ENCODE results near the gene S100G. TPM values are rescaled to one million over a fixed set of nuclear protein-coding genes. Genes with fewer than 3 reads are reported as not detected.
"Not testable (repeated sequence)": the region's sequence is repeated elsewhere in the genome, so short reads cannot be mapped to it uniquely, and the experiment has no call there.

S100G gene
- not detected for total RNA-seq
- polyA plus RNA-seq = 1 to 10 TPM in 1 of 2 donors, not detected in 1; 2.4 TPM
- long read RNA-seq, donor 1 = 0 reads
- long read RNA-seq, donor 2 = 0 reads

GRCh38 chrX:16649858-16650257 is at the start of gene S100G:
Gene S100G (plus strand): TSS chrX:16650158. CDS start chrX:16651007, 849 bp downstream.
- Histone ChIP-seq H3K4me1 (ENCODE audit: control insufficient read depth in 1 of 2, insufficient read depth in 2 of 2, low read length in 2 of 2) (no peaks in the 10 kb centered on the region), H3K36me3 (ENCODE audit: control insufficient read depth in 1 of 2, insufficient read depth in 2 of 2, low read length in 1 of 2) (no peaks in the 10 kb centered on the region), H3K9me3 (ENCODE audit: control insufficient read depth, low read length) (no peaks in the 10 kb centered on the region), H3K27ac (ENCODE audit: low read depth in 1 of 2, low read length in 2 of 2) (no peak within 1 kb of the TSS), H3K4me3 (ENCODE audit: low read length in 2 of 2) (no peak within 1 kb of the TSS), H3K27me3 (ENCODE audit: control insufficient read depth in 1 of 2, insufficient read depth in 2 of 2, low read length in 1 of 2) (no peaks in the 10 kb centered on the region)
- intact Hi-C loops (cut with DNase I) = no loop called here
- WGBS, 2 donors = 91 to 99% methylated on average over 4 of the region's 4 CpGs
- no peak for ATAC-seq (ENCODE audit: low FRiP score)
- DNase-seq = no peak

- Histone ChIP-seq H3K27me3 (ENCODE audit: control insufficient read depth in 1 of 2, insufficient read depth in 2 of 2, low read length in 1 of 2) (no peaks in the 10 kb centered on the region), H3K36me3 (ENCODE audit: control insufficient read depth in 1 of 2, insufficient read depth in 2 of 2, low read length in 1 of 2) (no peaks in the 10 kb centered on the region), H3K4me1 (ENCODE audit: control insufficient read depth in 1 of 2, insufficient read depth in 2 of 2, low read length in 2 of 2) (no peaks in the 10 kb centered on the region), H3K4me3 (ENCODE audit: low read length in 2 of 2) (no peak overlapping the region), H3K9me3 (ENCODE audit: control insufficient read depth, low read length) (no peaks in the 10 kb centered on the region), H3K27ac (ENCODE audit: low read depth in 1 of 2, low read length in 2 of 2) (no peak overlapping the region)
- WGBS, 2 donors = 64 to 71% methylated on average over 4 of the region's 4 CpGs
- DNase-seq = no peak
- no peak for ATAC-seq (ENCODE audit: low FRiP score)
- intact Hi-C loops (cut with DNase I) = no loop called here
Measured at GRCh38 chrX:16601885-16602284, 48.1 kb upstream of the S100G start.

- DNase-seq; H3K9me3 ChIP-seq (ENCODE audit: control insufficient read depth, low read length); H3K4me3 ChIP-seq (ENCODE audit: low read length in 2 of 2); intact Hi-C loops (cut with DNase I); H3K4me1 ChIP-seq (ENCODE audit: control insufficient read depth in 1 of 2, insufficient read depth in 2 of 2, low read length in 2 of 2); ATAC-seq (ENCODE audit: low FRiP score); H3K27me3 ChIP-seq (ENCODE audit: control insufficient read depth in 1 of 2, insufficient read depth in 2 of 2, low read length in 1 of 2); H3K36me3 ChIP-seq (ENCODE audit: control insufficient read depth in 1 of 2, insufficient read depth in 2 of 2, low read length in 1 of 2); H3K27ac ChIP-seq (ENCODE audit: low read depth in 1 of 2, low read length in 2 of 2): not testable (repeated sequence)
- WGBS, 2 donors = 94 to 95% methylated on average over 6 of the region's 6 CpGs
Measured at GRCh38 chrX:16603235-16603634, 46.7 kb upstream of the S100G start.

GRCh38 chrX:16603822-16604221 is 46.1 kb upstream of the S100G start:
- Histone ChIP-seq H3K4me3 (ENCODE audit: low read length in 2 of 2) (no peak overlapping the region), H3K4me1 (ENCODE audit: control insufficient read depth in 1 of 2, insufficient read depth in 2 of 2, low read length in 2 of 2) (no peaks in the 10 kb centered on the region), H3K27me3 (ENCODE audit: control insufficient read depth in 1 of 2, insufficient read depth in 2 of 2, low read length in 1 of 2) (no peaks in the 10 kb centered on the region), H3K9me3 (ENCODE audit: control insufficient read depth, low read length) (no peaks in the 10 kb centered on the region), H3K36me3 (ENCODE audit: control insufficient read depth in 1 of 2, insufficient read depth in 2 of 2, low read length in 1 of 2) (no peaks in the 10 kb centered on the region), H3K27ac (ENCODE audit: low read depth in 1 of 2, low read length in 2 of 2) (no peak overlapping the region)
- 92 to 93% methylated on average over 4 of the region's 4 CpGs for WGBS, 2 donors
- intact Hi-C loops (cut with DNase I) = no loop called here
- DNase-seq (no peak), ATAC-seq (ENCODE audit: low FRiP score) (no peak)

- H3K4me1 ChIP-seq (ENCODE audit: control insufficient read depth in 1 of 2, insufficient read depth in 2 of 2, low read length in 2 of 2) = no peaks in the 10 kb centered on the region
- no peaks in the 10 kb centered on the region for H3K9me3 ChIP-seq (ENCODE audit: control insufficient read depth, low read length)
- H3K27me3 ChIP-seq (ENCODE audit: control insufficient read depth in 1 of 2, insufficient read depth in 2 of 2, low read length in 1 of 2) = no peaks in the 10 kb centered on the region
- no peaks in the 10 kb centered on the region for H3K36me3 ChIP-seq (ENCODE audit: control insufficient read depth in 1 of 2, insufficient read depth in 2 of 2, low read length in 1 of 2)
- no peak overlapping the region for H3K4me3 ChIP-seq (ENCODE audit: low read length in 2 of 2)
- no peak for DNase-seq
- 62 to 78% methylated on average over 2 of the region's 2 CpGs for WGBS, 2 donors
- no peak for ATAC-seq (ENCODE audit: low FRiP score)
- intact Hi-C loops (cut with DNase I) = no loop called here
- H3K27ac ChIP-seq (ENCODE audit: low read depth in 1 of 2, low read length in 2 of 2) = no peak overlapping the region
Measured at GRCh38 chrX:16604337-16604736, 45.6 kb upstream of the S100G start.

GRCh38 chrX:16606142-16606720 is 43.7 kb upstream of the S100G start:
- ATAC-seq (ENCODE audit: low FRiP score) = no peak
- H3K4me3 ChIP-seq (ENCODE audit: low read length in 2 of 2) = no peak overlapping the region
- no peaks in the 10 kb centered on the region for H3K4me1 ChIP-seq (ENCODE audit: control insufficient read depth in 1 of 2, insufficient read depth in 2 of 2, low read length in 2 of 2)
- no peaks in the 10 kb centered on the region for H3K27me3 ChIP-seq (ENCODE audit: control insufficient read depth in 1 of 2, insufficient read depth in 2 of 2, low read length in 1 of 2)
- WGBS, 2 donors = 91 to 96% methylated on average over 4 of the region's 4 CpGs
- no peaks in the 10 kb centered on the region for H3K9me3 ChIP-seq (ENCODE audit: control insufficient read depth, low read length)
- H3K27ac ChIP-seq (ENCODE audit: low read depth in 1 of 2, low read length in 2 of 2) = no peak overlapping the region
- no peak for DNase-seq
- intact Hi-C loops (cut with DNase I) = no loop called here
- H3K36me3 ChIP-seq (ENCODE audit: control insufficient read depth in 1 of 2, insufficient read depth in 2 of 2, low read length in 1 of 2) = no peaks in the 10 kb centered on the region

- intact Hi-C loops (cut with DNase I) = no loop called here
- 44 to 67% methylated on average over 1 of the region's 1 CpG for WGBS, 2 donors
- no peak overlapping the region for H3K27ac ChIP-seq (ENCODE audit: low read depth in 1 of 2, low read length in 2 of 2)
- no peaks in the 10 kb centered on the region for H3K27me3 ChIP-seq (ENCODE audit: control insufficient read depth in 1 of 2, insufficient read depth in 2 of 2, low read length in 1 of 2)
- peaks cover 0 to 2% of the 10 kb centered on the region in 2 donors for H3K4me1 ChIP-seq (ENCODE audit: control insufficient read depth in 1 of 2, insufficient read depth in 2 of 2, low read length in 2 of 2)
- H3K36me3 ChIP-seq (ENCODE audit: control insufficient read depth in 1 of 2, insufficient read depth in 2 of 2, low read length in 1 of 2) = peaks cover 0 to 1% of the 10 kb centered on the region in 2 donors
- ATAC-seq (ENCODE audit: low FRiP score) (no peak), DNase-seq (no peak)
- no peak overlapping the region for H3K4me3 ChIP-seq (ENCODE audit: low read length in 2 of 2)
- no peaks in the 10 kb centered on the region for H3K9me3 ChIP-seq (ENCODE audit: control insufficient read depth, low read length)
Measured at GRCh38 chrX:16610121-16610621, 39.8 kb upstream of the S100G start.

- ATAC-seq (ENCODE audit: low FRiP score); intact Hi-C loops (cut with DNase I); H3K27ac ChIP-seq (ENCODE audit: low read depth in 1 of 2, low read length in 2 of 2); H3K4me1 ChIP-seq (ENCODE audit: control insufficient read depth in 1 of 2, insufficient read depth in 2 of 2, low read length in 2 of 2); H3K4me3 ChIP-seq (ENCODE audit: low read length in 2 of 2); DNase-seq; H3K9me3 ChIP-seq (ENCODE audit: control insufficient read depth, low read length); H3K27me3 ChIP-seq (ENCODE audit: control insufficient read depth in 1 of 2, insufficient read depth in 2 of 2, low read length in 1 of 2); H3K36me3 ChIP-seq (ENCODE audit: control insufficient read depth in 1 of 2, insufficient read depth in 2 of 2, low read length in 1 of 2): not testable (repeated sequence)
- WGBS, 2 donors = 80 to 98% methylated on average over 3 of the region's 3 CpGs
Measured at GRCh38 chrX:16610654-16611053, 39.3 kb upstream of the S100G start.

- peaks cover 0 to 2% of the 10 kb centered on the region in 2 donors for H3K4me1 ChIP-seq (ENCODE audit: control insufficient read depth in 1 of 2, insufficient read depth in 2 of 2, low read length in 2 of 2)
- no peaks in the 10 kb centered on the region for H3K9me3 ChIP-seq (ENCODE audit: control insufficient read depth, low read length)
- H3K36me3 ChIP-seq (ENCODE audit: control insufficient read depth in 1 of 2, insufficient read depth in 2 of 2, low read length in 1 of 2) = peaks cover 0 to 1% of the 10 kb centered on the region in 2 donors
- intact Hi-C loops (cut with DNase I) = no loop called here
- no peaks in the 10 kb centered on the region for H3K27me3 ChIP-seq (ENCODE audit: control insufficient read depth in 1 of 2, insufficient read depth in 2 of 2, low read length in 1 of 2)
- H3K27ac ChIP-seq (ENCODE audit: low read depth in 1 of 2, low read length in 2 of 2) = no peak overlapping the region
- ATAC-seq (ENCODE audit: low FRiP score) (no peak), DNase-seq (no peak)
- WGBS, 2 donors = 62 to 86% methylated on average over 6 of the region's 6 CpGs
- H3K4me3 ChIP-seq (ENCODE audit: low read length in 2 of 2) = no peak overlapping the region
Measured at GRCh38 chrX:16612257-16612897, 37.6 kb upstream of the S100G start.

Data from aorta (tissue), 5 donors.